Activated CD8-positive, alpha-beta memory T cell treated with anti-CD3 and anti-CD28 coated beads, Interleukin-2, amount 50 U/mL, for 24 hours (primary cell): ENCODE data around the gene IFNL4.
"Not testable (repeated sequence)": the region's sequence is repeated elsewhere in the genome, so short reads cannot be mapped to it uniquely, and the experiment has no call there.

Source experiments
- DNase-seq: peaks from one replicate; pipeline ENCODE4 v3.0.0-alpha.2; 2020; ENCODE audit errors: extremely low read depth

IFNL4 gene

DNA sequence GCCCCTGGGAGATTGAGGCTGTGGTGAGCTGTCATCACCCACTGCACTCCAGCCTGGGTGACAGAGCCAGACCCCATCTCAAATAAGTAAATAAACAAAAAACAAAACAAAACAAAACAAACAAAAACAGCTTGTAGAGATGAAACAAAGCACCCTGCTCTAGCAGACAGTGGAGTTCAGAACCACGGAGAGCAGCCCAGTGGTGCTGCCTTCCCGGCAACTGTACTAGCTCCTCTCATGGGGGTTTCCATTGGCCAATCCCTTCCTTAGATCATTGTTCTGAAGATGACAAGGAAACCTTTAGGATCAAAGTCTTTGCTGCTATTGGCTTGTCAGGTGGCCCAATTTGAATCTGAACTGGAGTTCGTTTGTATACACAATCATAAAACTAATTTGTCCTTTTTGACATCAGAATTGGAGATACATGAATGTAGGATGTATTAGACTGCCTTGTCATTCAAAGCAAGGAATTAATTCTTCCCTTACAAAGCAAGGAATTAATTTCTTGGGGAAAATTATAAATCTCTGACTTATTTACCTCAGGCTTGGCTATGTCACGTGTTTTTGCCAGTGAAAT is 24.9 kb downstream of the IFNL4 start:
- no peak for DNase-seq

GRCh38 chr19:39219108-39219507 is 29.5 kb downstream of the IFNL4 start:
- not testable (repeated sequence) for DNase-seq

DNA sequence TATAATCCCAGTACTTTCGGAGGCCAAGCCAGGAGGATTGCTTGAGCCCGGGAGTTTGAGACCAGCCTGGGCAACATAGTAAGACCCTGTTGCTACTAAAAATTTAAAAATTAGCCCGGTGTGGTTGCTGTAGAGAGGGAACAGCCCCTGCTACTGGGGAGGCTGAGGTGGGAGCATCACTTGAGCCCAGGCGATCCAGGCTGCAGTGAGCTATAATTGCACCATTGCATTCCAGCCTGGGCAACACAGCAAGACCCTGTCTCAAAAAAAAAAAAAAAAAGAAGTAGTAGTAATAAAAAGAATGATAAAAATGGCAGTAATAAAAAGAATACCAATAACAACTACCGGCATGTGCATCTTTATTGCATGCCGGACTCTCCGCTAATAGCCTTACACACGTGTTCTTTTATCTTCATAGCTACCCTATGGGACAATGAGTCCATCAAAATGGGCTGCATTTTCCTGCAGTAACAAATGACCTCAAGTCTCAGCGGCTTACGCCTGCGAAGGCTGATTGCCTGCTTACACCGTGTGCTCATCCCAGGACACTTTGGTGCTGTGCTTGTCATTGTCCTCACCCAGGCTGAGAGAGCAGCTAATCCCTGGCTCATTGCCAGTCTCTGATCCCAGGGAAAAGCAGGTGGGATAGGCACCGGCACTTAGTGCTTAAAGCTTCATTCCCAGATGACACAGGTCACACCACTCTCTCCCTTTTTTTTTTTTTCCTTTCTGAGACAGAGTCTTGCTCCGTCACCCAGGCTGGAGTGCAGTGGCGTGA is 30.2 kb downstream of the IFNL4 start:
- no peak for DNase-seq

GRCh38 chr19:39217094-39217493 is 31.6 kb downstream of the IFNL4 start:
- no peak for DNase-seq

DNA sequence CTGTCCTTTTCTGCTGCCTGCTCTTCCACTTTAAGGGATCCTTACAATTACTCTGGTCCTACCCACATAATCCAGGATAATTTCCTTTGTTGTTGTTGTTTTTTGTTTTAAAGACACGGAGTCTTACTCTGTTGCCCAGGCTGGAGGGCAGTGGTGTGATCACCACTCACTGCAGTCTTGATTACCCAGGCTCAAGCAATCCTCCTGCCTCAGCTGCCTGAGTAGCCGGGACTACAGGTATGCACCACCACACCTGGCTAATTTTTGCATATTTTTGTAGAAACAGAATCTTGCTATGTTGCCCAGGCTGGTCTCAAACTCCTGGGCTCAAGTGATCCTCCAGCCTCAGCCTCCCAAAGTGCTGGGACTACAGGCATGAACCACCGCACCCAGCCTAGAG is 33.3 kb downstream of the IFNL4 start:
- not testable (repeated sequence) for DNase-seq

- peak; percentile 25 for DNase-seq
These were observed 36.3 kb downstream of the IFNL4 start for GRCh38 chr19:39212375-39212742.

DNA sequence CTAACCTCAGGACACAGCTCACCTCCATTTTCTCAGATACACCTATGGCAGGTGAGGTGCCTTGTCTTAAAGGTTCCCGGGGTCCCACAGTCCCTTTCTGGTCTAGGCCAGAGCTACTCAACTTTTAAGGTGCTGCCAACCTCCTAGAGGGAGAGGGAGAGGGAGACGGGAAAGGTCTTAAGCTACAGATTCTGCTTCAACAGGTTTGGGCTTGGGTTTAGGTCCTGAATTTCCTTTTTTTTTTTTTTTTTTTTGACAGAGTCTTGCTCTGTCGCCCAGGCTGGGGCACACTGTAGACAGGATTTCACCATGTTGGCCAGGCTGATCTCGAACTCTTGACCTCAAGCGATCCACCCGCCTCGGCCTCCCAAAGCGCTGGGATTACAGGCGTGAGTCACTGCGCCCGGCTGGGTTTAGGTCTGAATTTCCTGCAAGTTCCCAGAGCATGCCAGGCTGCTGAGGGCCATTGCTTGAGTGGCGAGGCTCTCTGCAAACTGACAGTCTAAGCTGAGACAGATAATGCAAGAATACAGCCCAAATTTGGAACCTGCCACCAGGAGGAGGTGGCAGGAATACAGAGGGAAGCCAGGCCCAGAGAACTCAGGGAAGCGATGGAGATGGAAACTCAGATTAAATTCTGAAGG is 36.8 kb downstream of the IFNL4 start:
- DNase-seq = no peak

- no peak for DNase-seq
These were observed 39.5 kb downstream of the IFNL4 start for GRCh38 chr19:39209196-39209595.

GRCh38 chr19:39208175-39208795 is 40.4 kb downstream of the IFNL4 start:
- no peak for DNase-seq

DNA sequence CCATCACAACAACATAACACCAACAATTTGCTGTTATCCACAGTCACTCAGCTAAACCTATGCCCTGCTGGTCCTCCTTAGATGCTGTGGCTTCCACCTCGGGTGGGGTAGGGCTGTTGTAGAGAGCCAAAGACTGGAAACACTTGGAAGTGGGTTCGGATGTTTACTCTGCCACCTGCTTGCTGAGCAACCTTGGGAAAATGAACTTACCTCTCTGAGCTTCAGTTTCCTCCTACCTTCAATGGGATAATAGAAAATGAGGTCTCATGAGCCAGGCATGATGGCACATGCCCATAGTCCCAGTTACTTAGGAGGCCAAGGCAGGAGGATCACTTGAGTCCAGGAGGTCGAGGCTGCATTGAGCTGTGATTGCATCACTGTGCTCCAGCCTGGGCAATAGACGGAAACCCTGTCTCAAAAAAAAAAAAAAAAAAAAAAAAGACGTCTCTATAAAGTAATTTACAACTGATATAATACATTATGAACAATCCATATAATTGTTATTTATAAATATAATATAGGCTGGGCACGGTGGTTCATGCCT is 41.3 kb downstream of the IFNL4 start:
- no peak for DNase-seq

GRCh38 chr19:39206122-39206521 is 42.5 kb downstream of the IFNL4 start:
- DNase-seq = no peak

DNA sequence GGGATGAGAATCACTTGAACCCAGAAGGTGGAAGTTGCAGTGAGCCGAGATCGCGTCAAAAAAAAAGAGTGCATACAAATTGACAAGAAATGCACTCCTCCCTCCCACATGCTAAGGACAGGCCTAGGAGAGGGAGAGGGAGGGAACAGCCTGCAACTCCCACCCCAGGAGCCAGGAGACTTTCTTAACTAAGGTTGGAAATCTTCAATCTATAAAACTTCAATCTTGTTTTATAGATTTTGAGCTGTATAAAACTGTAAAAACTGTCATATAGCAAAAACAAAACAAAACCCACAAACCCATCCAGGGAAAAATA is 43.2 kb downstream of the IFNL4 start:
- DNase-seq = no peak

DNA sequence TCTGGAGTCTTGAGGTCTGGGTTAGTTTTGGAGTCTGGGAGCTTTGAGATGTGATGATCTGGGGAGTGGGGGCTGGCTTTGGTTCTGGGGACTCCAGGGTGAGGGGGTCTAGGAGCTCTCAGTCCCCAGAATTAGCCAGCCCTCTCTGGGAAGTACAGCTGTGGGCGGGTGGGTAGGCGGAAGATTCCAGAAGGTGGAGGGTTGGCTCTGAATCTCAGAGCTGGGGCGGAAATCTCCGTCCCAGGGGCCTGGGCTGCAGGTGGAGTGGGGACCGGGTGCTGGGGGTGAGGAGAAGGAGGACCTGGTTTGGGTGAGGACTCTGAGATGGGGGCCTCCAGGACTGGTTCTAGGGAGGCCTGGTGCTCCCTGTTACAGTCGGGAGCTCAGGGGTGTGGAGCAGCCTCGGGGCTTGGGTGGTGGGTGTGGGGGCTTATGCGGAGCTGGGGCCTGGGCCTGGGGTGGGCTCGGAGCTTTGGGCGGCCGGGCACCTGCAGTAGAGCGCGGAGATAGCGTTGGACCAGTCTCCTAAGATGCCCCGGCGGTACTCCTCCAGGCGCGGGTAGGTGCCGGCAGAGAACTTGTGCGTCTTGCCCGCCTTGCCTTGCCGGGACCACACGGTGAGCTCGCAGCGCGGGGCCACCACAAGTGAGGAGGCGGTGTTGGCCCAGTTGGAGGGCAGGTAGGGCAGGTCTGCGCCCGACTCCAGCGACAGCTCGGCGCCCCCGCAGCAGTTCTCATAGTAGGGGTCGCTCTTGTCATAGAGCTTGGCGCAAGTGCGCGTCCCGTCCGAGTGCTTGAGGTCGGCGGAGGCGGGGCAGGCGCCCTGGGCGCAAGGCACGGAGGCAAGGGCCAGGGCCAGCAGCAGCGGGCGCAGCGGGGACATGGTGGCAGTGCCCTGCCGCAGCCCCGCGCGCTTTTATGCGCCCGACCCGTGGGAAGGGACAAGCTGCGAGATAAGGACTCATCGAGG is 45.0 kb downstream of the IFNL4 start, which contains the start of gene SYCN:
TSS of gene SYCN (minus strand) at position 892 of the 970 bp plus-strand sequence. CDS start at position 883, 9 bp downstream.
- DNase-seq = no peak

- no peak for DNase-seq
These were observed 45.7 kb downstream of the IFNL4 start for GRCh38 chr19:39202998-39203355.

DNA sequence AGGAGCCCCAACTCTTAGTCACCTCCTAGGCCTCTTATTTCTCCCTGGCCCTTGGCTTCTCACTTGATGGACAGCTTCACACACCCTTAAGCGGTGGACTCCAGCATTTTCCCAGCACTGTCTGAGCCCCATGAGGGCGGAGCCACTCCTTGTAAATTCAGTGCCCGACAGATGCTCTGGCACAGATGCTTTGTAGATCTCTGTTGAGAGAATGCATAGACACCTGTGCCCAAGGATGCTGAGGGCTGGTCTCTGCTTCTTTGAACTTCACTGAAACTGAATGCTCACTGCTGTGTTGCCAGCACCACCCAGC is 47.9 kb downstream of the IFNL4 start:
- DNase-seq = no peak

DNA sequence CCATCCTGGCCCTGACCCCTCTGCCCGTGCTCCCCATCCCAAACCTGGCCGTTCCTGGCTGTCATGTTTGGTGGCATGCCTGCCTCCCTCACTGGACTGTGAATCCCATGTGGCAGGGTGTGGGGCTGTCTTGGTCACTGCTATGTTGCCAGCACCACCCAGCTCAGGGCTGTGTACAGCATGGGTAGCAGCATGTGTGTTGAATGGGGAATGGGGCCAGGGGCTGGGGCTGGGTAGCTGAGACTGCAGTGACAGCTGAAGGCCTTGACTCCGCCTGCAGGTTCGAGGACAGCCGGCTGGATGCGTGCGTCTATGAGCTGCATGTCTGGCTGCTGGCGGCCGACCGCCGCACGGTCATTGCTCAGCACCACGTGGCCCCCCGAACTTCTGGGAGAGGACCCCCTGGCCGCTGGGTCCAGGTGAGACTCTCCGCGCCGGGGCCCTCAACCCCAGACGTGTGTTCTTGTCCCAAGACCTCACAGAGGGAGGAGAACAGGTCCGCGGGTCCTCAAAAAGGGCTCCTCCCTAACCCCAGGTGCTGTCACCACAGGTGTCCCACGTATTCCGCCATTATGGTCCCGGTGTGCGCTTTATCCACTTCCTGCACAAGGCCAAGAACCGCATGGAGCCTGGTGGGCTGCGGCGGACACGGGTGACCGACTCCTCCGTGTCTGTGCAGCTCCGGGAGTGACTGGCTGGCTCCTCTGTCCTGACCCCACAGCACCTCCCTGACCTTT is 48.4 kb downstream of the IFNL4 start:
- DNase-seq = no peak

- no peak for DNase-seq
These were observed 49.6 kb downstream of the IFNL4 start for GRCh38 chr19:39199025-39199424.

DNA sequence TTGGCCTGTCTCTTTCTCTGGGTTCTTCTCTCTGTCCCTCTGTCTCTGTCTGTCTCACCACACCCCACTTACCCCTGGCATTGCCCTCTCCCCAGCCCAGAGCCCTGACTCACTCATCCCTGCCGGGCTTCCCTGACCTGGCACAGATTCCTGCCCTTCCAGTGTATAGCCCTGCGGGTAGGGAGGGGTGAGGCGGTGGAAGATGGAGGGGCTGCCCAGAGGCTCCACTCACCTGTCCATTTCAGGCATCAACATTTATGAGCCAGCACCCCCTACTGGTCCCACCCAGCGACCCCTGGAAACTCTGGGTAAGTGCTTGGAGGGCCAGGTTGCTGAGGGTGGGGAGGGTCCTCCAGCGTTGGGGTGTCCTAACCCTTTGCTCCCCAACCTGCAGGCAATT is 50.8 kb downstream of the IFNL4 start:
- no peak for DNase-seq

- DNase-seq = no peak
These were observed 51.6 kb downstream of the IFNL4 start, which contains the start of gene NCCRP1 for GRCh38 chr19:39196860-39197562. Gene NCCRP1, plus strand, starts transcription at chr19:39196964. Its CDS starts 19 bp downstream, at chr19:39196983.

DNA sequence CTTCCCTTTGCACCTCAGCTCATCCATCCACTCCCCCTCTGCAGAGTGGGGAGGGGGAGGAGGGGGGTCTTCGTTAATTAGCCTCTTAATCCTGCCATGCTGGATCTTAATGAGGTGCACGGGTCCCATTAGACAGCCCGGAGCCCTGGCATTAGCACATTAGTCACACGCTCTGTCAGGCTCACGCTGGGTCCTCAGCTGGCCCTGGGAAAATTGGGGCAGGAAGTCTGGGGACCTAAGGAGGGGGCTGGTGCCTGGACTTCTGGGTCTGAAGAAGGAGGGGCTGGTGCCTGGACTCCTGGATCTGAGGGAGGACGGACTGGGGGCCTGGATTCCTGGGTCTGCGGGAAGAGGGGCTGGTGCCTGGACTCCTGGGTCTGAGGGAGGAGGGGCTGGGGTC is 52.3 kb downstream of the IFNL4 start:
- DNase-seq = no peak
